Eye (tissue), 1 donor: Measurements from ENCODE around the gene IL18.
"Not testable (repeated sequence)": the region's sequence is repeated elsewhere in the genome, so short reads cannot be mapped to it uniquely, and the experiment has no call there.

ENCODE experiments used
- DNase-seq: peaks from one replicate; pipeline ENCODE4 v3.0.0-alpha.2; 2015

Gene IL18

GRCh38 chr11:112163875-112164685 is at the start of gene IL18:
Gene IL18, minus strand, starts transcription at chr11:112164094. Its CDS starts 9,041 bp downstream, at chr11:112155053.
- no peak for DNase-seq

GRCh38 chr11:112212710-112213109 is 48.8 kb upstream of the IL18 start:
- DNase-seq: no peak

GRCh38 chr11:112212290-112212689 is 48.4 kb upstream of the IL18 start:
- no peak for DNase-seq

- no peak for DNase-seq
Observed at GRCh38 chr11:112211536-112211935, 47.6 kb upstream of the IL18 start.

- no peak for DNase-seq
Observed at GRCh38 chr11:112210890-112211289, 47.0 kb upstream of the IL18 start.

GRCh38 chr11:112206071-112206470 is 42.2 kb upstream of the IL18 start:
- no peak for DNase-seq

- no peak for DNase-seq
Observed at GRCh38 chr11:112200252-112200651, 36.4 kb upstream of the IL18 start.

GRCh38 chr11:112199101-112199500 is 35.2 kb upstream of the IL18 start:
- not testable (repeated sequence) for DNase-seq

- DNase-seq: no peak
Observed at GRCh38 chr11:112196519-112197087, 32.7 kb upstream of the IL18 start.

- DNase-seq: no peak
Observed at GRCh38 chr11:112195951-112196351, 32.1 kb upstream of the IL18 start.

- DNase-seq: not testable (repeated sequence)
Observed at GRCh38 chr11:112195113-112195512, 31.2 kb upstream of the IL18 start.

GRCh38 chr11:112186304-112186703 is 22.4 kb upstream of the IL18 start:
- DNase-seq: no peak

GRCh38 chr11:112185883-112186282 is 22.0 kb upstream of the IL18 start:
- no peak for DNase-seq

- no peak for DNase-seq
Observed at GRCh38 chr11:112182867-112183266, 19.0 kb upstream of the IL18 start.

- DNase-seq: no peak
Observed at GRCh38 chr11:112179601-112180000, 15.7 kb upstream of the IL18 start.

- no peak for DNase-seq
Observed at GRCh38 chr11:112178936-112179335, 15.0 kb upstream of the IL18 start.

GRCh38 chr11:112178428-112178827 is 14.5 kb upstream of the IL18 start:
- no peak for DNase-seq

- no peak for DNase-seq
Observed at GRCh38 chr11:112177589-112177988, 13.7 kb upstream of the IL18 start.

- no peak for DNase-seq
Observed at GRCh38 chr11:112176077-112176476, 12.2 kb upstream of the IL18 start.

- no peak for DNase-seq
Observed at GRCh38 chr11:112175599-112175952, 11.7 kb upstream of the IL18 start.

- peak; percentile 97 for DNase-seq
Observed at GRCh38 chr11:112174789-112175598, 11.1 kb upstream of the IL18 start, which contains the start of gene BCO2. Gene BCO2, plus strand, starts transcription at chr11:112175512. Its CDS starts 90 bp downstream, at chr11:112175602.

GRCh38 chr11:112173152-112173551 is 9.3 kb upstream of the IL18 start:
- DNase-seq: no peak

GRCh38 chr11:112172362-112172994 is 8.6 kb upstream of the IL18 start:
- DNase-seq: no peak
